ENCODE measurements around the gene CTAG2. TPM values are rescaled to one million over a fixed set of nuclear protein-coding genes. Genes with fewer than 3 reads are reported as not detected.
A peak's percentile ranks its signal among the peaks of the same experiment; 100 is the strongest.
"Not testable (repeated sequence)": the region's sequence is repeated elsewhere in the genome, so short reads cannot be mapped to it uniquely, and the experiment has no call there.

The CTAG2 gene
- total RNA-seq, result not detected

DNA sequence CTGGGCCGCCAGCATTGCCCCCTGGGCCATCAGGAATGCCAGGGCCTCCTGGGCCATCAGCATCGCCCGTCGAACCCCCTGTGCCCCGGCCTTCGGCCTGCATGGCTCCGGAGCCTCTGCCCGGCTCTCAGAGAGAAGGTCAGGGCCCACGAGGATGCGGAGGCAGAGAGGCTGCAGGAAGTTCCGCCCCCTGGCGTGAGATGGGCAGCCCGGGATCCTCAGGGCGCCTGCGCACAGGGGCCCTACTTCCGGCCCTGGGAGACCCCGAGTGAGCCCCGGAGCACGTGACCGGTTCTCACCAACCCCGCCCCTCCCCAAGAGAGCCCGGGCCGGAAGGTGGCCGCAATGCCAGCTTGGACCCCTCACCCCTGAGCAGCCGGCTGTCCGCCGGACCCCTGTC lies at the start of gene CTAG2:
TSS of gene CTAG2 (minus strand) at position 167 of the 400 bp plus-strand sequence. CDS start at position 103, 64 bp downstream.
- not testable (repeated sequence) for H3K27ac ChIP-seq; H3K27me3 ChIP-seq (replicated peaks; ENCODE audit: insufficient read depth); H3K36me3 ChIP-seq; DNase-seq (ENCODE audit: low spot score); H3K4me1 ChIP-seq (ENCODE audit: control insufficient read depth in 1 of 2, low read depth in 2 of 2); H3K4me3 ChIP-seq; ATAC-seq (ENCODE audit: insufficient number of reproducible peaks, low FRiP score, low read depth); H3K9me3 ChIP-seq

DNA sequence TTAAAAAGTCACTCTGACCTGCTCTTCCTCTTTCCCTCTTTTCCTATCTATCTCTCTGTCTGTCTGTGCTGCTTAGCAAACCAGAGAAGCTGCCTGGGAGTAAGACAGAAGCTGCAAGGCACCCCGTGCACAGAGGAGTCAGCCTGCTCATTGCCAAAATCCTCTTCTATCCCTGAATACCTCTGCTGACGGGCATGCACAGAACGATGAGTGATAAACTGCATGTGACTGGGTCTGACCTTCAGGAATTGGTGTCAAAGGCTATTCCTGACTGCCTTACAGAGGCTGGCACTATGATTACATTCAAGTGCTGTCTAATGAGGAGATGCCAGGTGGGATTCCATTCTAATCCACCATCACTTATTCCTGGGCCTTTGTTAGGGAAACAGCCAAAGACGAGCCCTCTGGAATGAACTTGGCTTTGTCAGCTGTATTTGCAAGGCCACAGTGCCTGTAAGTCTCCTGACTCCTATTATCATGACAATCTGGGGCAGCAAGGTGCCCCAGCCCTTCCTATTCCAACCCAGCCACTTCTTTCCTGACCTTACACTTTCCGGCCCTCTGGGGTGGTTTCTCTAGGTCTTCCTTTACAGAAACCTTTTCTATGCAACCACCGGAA lies 45.4 kb upstream of the CTAG2 start:
- DNase-seq (ENCODE audit: low spot score) (no peak), ATAC-seq (ENCODE audit: insufficient number of reproducible peaks, low FRiP score, low read depth) (no peak)
- Histone ChIP-seq H3K9me3 (no peaks in the 10 kb centered on the region), H3K4me1 (ENCODE audit: control insufficient read depth in 1 of 2, low read depth in 2 of 2) (peaks cover 0 to 7% of the 10 kb centered on the region in 2 donors), H3K36me3 (peaks cover 5% of the 10 kb centered on the region), H3K27me3 (replicated peaks; ENCODE audit: insufficient read depth) (no peaks in the 10 kb centered on the region), H3K27ac (no peak overlapping the region), H3K4me3 (no peak overlapping the region)
- TF ChIP-seq, protein P1, sequence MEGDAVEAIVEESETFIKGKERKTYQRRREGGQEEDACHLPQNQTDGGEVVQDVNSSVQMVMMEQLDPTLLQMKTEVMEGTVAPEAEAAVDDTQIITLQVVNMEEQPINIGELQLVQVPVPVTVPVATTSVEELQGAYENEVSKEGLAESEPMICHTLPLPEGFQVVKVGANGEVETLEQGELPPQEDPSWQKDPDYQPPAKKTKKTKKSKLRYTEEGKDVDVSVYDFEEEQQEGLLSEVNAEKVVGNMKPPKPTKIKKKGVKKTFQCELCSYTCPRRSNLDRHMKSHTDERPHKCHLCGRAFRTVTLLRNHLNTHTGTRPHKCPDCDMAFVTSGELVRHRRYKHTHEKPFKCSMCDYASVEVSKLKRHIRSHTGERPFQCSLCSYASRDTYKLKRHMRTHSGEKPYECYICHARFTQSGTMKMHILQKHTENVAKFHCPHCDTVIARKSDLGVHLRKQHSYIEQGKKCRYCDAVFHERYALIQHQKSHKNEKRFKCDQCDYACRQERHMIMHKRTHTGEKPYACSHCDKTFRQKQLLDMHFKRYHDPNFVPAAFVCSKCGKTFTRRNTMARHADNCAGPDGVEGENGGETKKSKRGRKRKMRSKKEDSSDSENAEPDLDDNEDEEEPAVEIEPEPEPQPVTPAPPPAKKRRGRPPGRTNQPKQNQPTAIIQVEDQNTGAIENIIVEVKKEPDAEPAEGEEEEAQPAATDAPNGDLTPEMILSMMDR (IDR thresholded peaks at IDR 0.05), result no peak

DNA sequence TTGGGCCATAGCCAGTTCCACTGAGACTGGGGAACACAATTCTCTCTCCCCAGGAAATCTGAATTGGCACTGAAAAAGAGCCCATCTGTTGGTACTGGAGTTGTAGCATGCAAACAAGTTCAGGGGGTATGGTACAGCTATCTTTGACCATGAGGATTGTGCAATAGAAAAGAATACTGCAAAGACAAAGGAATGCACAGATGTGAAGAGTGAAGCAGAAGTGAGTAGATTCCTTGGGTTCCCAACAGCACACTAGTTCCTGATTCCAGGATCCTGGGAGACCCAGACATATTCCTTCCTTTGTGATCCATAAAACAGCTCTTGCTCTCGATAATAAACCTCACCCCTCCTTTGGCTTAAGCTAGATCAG lies 43.3 kb upstream of the CTAG2 start:
- Histone ChIP-seq H3K36me3 (peaks cover 5% of the 10 kb centered on the region), H3K4me1 (ENCODE audit: control insufficient read depth in 1 of 2, low read depth in 2 of 2) (peaks cover 0 to 7% of the 10 kb centered on the region in 2 donors), H3K9me3 (no peaks in the 10 kb centered on the region), H3K27ac (peak overlapping the region in 1 of 2 donors; percentile 12), H3K4me3 (no peak overlapping the region), H3K27me3 (replicated peaks; ENCODE audit: insufficient read depth) (no peaks in the 10 kb centered on the region)
- DNase-seq (ENCODE audit: low spot score) (no peak), ATAC-seq (ENCODE audit: insufficient number of reproducible peaks, low FRiP score, low read depth) (no peak)
- TF ChIP-seq, protein P1 (IDR thresholded peaks at IDR 0.05), result no peak

DNA sequence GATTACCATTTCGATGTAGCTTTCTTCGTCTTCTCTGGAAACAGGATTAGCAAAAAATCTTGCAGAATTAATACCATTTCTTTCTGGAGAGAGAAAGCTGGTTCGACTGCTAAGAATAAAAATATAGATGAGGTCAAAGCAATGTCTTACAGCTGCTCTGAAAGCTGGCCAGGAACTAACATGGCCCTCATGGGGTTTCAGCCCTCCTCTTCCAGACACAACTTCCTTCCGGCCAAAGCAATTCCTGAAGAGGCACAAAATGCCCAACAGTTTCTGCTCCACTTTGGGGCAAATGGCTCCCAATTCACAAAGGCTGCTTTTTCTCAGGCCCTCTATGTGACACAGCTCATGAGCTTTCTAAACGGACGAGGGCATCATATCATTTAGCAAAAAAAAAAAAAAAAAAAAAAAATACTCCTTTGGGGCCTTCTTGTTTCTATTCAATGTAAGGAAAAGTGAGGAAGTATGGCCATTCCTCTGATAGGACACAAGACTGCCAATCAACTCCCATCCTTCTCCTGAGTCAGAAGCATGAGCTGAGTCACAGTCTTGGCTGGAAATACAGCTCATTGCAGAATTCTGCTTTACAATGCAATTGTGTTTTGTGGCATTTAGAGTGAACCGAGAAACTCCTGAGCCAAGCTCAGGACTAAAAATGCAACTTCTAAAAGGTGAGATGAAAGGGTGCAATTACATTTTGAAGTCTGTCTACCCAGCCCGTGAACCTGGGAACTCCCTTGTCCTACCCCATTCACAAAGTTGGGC lies 42.7 kb upstream of the CTAG2 start:
- H3K9me3 ChIP-seq, result no peaks in the 10 kb centered on the region
- H3K27me3 ChIP-seq (replicated peaks; ENCODE audit: insufficient read depth), result no peaks in the 10 kb centered on the region
- H3K4me1 ChIP-seq (ENCODE audit: control insufficient read depth in 1 of 2, low read depth in 2 of 2), result peaks cover 0 to 7% of the 10 kb centered on the region in 2 donors
- no peak overlapping the region for H3K4me3 ChIP-seq
- ATAC-seq (ENCODE audit: insufficient number of reproducible peaks, low FRiP score, low read depth), result peak; percentile 28
- TF ChIP-seq, protein P1 (IDR thresholded peaks at IDR 0.05), result no peak
- peak overlapping the region in 1 of 2 donors; percentile 12 for H3K27ac ChIP-seq
- DNase-seq (ENCODE audit: low spot score), result no peak
- H3K36me3 ChIP-seq, result peaks cover 5% of the 10 kb centered on the region

DNA sequence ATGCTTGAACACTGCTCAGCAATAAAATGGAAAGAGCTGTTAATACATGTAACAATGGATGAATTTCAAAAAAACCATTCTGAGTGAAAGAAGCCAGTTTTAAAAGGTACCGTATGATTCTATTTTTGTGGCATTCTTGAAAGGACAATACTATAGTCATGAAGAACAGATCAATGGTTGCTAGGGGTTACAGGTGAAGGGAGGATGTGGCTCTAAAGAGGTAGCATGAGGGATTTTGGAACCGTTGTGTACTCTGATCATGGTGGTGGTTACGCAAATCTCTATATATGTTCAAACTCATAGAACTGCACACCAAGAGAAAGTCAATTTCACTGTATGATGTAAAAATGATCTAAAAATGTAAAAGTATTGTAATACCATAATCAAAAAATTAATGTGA lies 40.0 kb upstream of the CTAG2 start:
- ATAC-seq (ENCODE audit: insufficient number of reproducible peaks, low FRiP score, low read depth), result no peak
- TF ChIP-seq, protein P1 (IDR thresholded peaks at IDR 0.05), result no peak
- no peaks in the 10 kb centered on the region for H3K9me3 ChIP-seq

DNA sequence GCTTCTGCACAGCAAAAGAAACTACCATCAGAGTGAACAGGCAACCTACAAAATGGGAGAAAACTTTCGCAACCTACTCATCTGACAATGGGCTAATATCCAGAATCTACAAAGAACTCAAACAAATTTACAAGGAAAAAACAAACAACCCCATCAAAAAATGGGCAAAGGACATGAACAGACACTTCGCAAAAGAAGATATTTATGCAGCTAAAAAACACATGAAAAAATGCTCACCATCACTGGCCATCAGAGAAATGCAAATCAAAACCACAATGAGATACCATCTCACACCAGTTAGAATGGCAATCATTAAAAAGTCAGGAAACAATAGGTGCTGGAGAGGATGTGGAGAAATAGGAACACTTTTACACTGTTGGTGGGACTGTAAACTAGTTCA lies 37.1 kb upstream of the CTAG2 start:
- H3K4me1 ChIP-seq (ENCODE audit: control insufficient read depth in 1 of 2, low read depth in 2 of 2); H3K36me3 ChIP-seq; H3K4me3 ChIP-seq; DNase-seq (ENCODE audit: low spot score); ATAC-seq (ENCODE audit: insufficient number of reproducible peaks, low FRiP score, low read depth); H3K27me3 ChIP-seq (replicated peaks; ENCODE audit: insufficient read depth); H3K9me3 ChIP-seq; H3K27ac ChIP-seq: not testable (repeated sequence)

More for the DNA sequence above, 40.0 kb upstream of the CTAG2 start:
- no peaks in the 10 kb centered on the region for H3K36me3 ChIP-seq
- peaks cover 0 to 7% of the 10 kb centered on the region in 2 donors for H3K4me1 ChIP-seq (ENCODE audit: control insufficient read depth in 1 of 2, low read depth in 2 of 2)
- DNase-seq (ENCODE audit: low spot score), result no peak
- no peaks in the 10 kb centered on the region for H3K27me3 ChIP-seq (replicated peaks; ENCODE audit: insufficient read depth)
- no peak overlapping the region for H3K27ac ChIP-seq
- H3K4me3 ChIP-seq, result no peak overlapping the region

DNA sequence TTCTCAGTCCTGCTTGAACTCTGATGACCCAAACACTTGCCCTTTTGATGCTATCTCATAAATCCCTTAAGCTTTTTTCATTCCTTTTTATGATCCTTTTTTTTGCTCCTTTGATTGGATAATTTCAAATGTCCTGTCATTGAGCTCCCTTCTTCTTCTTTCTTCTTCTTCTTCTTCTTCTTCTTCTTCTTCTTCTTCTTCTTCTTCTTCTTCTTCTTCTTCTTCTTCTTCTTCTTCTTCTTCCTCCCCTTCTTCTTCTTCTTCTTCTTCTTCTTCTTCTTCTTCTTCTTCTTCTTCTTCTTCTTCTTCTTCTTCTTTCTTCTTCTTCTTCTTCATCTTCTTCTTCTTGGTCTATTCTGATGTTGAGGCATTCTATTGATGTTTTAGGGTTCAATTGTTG lies 18.7 kb upstream of the CTAG2 start:
- H3K27ac ChIP-seq; H3K4me3 ChIP-seq; H3K9me3 ChIP-seq; ATAC-seq (ENCODE audit: insufficient number of reproducible peaks, low FRiP score, low read depth); H3K27me3 ChIP-seq (replicated peaks; ENCODE audit: insufficient read depth); DNase-seq (ENCODE audit: low spot score); H3K36me3 ChIP-seq; H3K4me1 ChIP-seq (ENCODE audit: control insufficient read depth in 1 of 2, low read depth in 2 of 2): not testable (repeated sequence)

DNA sequence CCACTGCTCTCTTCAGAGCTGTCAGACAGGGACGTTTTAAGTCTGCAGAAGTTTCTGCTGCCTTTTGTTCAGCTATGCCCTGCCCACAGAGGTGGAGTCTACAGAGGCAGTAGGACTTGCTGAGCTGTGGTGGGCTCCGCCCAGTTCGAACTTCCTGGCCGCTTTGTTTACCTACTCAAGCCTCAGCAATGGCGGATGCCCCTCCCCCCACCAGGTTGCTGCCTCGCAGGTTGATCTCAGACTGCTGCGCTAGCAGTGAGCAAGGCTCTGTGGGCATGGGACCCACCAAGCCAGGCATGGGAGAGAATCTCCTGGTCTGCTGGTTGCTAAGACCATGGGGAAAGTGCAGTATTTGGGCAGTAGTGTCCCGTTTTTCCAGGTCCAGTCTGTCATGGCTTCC lies 17.5 kb upstream of the CTAG2 start:
- not testable (repeated sequence) for H3K9me3 ChIP-seq; H3K4me1 ChIP-seq (ENCODE audit: control insufficient read depth in 1 of 2, low read depth in 2 of 2); H3K27me3 ChIP-seq (replicated peaks; ENCODE audit: insufficient read depth); ATAC-seq (ENCODE audit: insufficient number of reproducible peaks, low FRiP score, low read depth); H3K4me3 ChIP-seq; H3K36me3 ChIP-seq; H3K27ac ChIP-seq; DNase-seq (ENCODE audit: low spot score)
